Measurements from ENCODE around the gene CEP97.

Gene CEP97

GRCh38 chr3:101779822-101780381 is 55.5 kb downstream of the CEP97 start:
- no peak for DNase-seq (ENCODE audit: low read depth, low spot score)
- H3K9ac ChIP-seq (ENCODE audit: insufficient read length): peak overlapping the region; percentile 37
- H3K9me3 ChIP-seq (ENCODE audit: low read depth, low read length): no peaks in the 10 kb centered on the region
- peaks cover 15% of the 10 kb centered on the region for H3K36me3 ChIP-seq (ENCODE audit: insufficient read depth, low read length)
- peak overlapping the region; percentile 88 for H3K4me3 ChIP-seq
- peak overlapping the region; percentile 60; the same call in 1 of the 2 replicates for H3K27ac ChIP-seq
- TF ChIP-seq POLR2AphosphoS5 (IDR thresholded peaks at IDR 0.05; ENCODE audit: borderline replicate concordance, low read depth, low read length) (no peak), FOXP2 (optimal IDR thresholded peaks at IDR 0.05; ENCODE audit: control extremely low read depth, extremely low read length, insufficient read depth) (no peak), EZH2 (IDR thresholded peaks at IDR 0.05) (no peak)

- TF ChIP-seq EZH2 (IDR thresholded peaks at IDR 0.05): no peak
- TF ChIP-seq POLR2AphosphoS5 (IDR thresholded peaks at IDR 0.05; ENCODE audit: borderline replicate concordance, low read depth, low read length): no peak
- no peak for TF ChIP-seq FOXP2 (optimal IDR thresholded peaks at IDR 0.05; ENCODE audit: control extremely low read depth, extremely low read length, insufficient read depth)
- H3K36me3 ChIP-seq (ENCODE audit: insufficient read depth, low read length): peaks cover 23% of the 10 kb centered on the region
- H3K27ac ChIP-seq: peak overlapping the region; percentile 60; the same call in 1 of the 2 replicates
- no peak for DNase-seq (ENCODE audit: low read depth, low spot score)
- peak overlapping the region; percentile 37 for H3K9ac ChIP-seq (ENCODE audit: insufficient read length)
- H3K4me3 ChIP-seq: peak overlapping the region; percentile 88
- H3K9me3 ChIP-seq (ENCODE audit: low read depth, low read length): no peaks in the 10 kb centered on the region
Measured at GRCh38 chr3:101780661-101781060, 56.2 kb downstream of the CEP97 start.

GRCh38 chr3:101781166-101781565 is 56.8 kb downstream of the CEP97 start:
- TF ChIP-seq FOXP2 (optimal IDR thresholded peaks at IDR 0.05; ENCODE audit: control extremely low read depth, extremely low read length, insufficient read depth): no peak
- TF ChIP-seq EZH2 (IDR thresholded peaks at IDR 0.05): no peak
- no peak for TF ChIP-seq POLR2AphosphoS5 (IDR thresholded peaks at IDR 0.05; ENCODE audit: borderline replicate concordance, low read depth, low read length)

GRCh38 chr3:101784855-101785613 is 60.6 kb downstream of the CEP97 start:
- H3K9ac ChIP-seq (ENCODE audit: insufficient read length): no peak overlapping the region
- no peaks in the 10 kb centered on the region; the same call in 1 of the 2 replicates for H3K9me3 ChIP-seq (ENCODE audit: low read depth, low read length)
- DNase-seq (ENCODE audit: low read depth, low spot score): no peak
- peaks cover 64% of the 10 kb centered on the region for H3K36me3 ChIP-seq (ENCODE audit: insufficient read depth, low read length)
- TF ChIP-seq POLR2AphosphoS5 (IDR thresholded peaks at IDR 0.05; ENCODE audit: borderline replicate concordance, low read depth, low read length) (no peak), EZH2 (IDR thresholded peaks at IDR 0.05) (no peak), FOXP2 (optimal IDR thresholded peaks at IDR 0.05; ENCODE audit: control extremely low read depth, extremely low read length, insufficient read depth) (no peak)
- H3K4me3 ChIP-seq: no peak overlapping the region
- H3K27ac ChIP-seq: no peak overlapping the region

More at GRCh38 chr3:101781166-101781565, 56.8 kb downstream of the CEP97 start:
- Histone ChIP-seq H3K4me3 (peak overlapping the region; percentile 88), H3K9ac (ENCODE audit: insufficient read length) (peak overlapping the region; percentile 5), H3K9me3 (ENCODE audit: low read depth, low read length) (no peaks in the 10 kb centered on the region), H3K36me3 (ENCODE audit: insufficient read depth, low read length) (peaks cover 28% of the 10 kb centered on the region), H3K27ac (peak overlapping the region; percentile 21; the same call in 1 of the 2 replicates)
- no peak for DNase-seq (ENCODE audit: low read depth, low spot score)

GRCh38 chr3:101791778-101792177 is 67.4 kb downstream of the CEP97 start:
- no peak overlapping the region for H3K4me3 ChIP-seq
- DNase-seq (ENCODE audit: low read depth, low spot score): no peak
- no peak overlapping the region for H3K27ac ChIP-seq
- no peak overlapping the region for H3K9ac ChIP-seq (ENCODE audit: insufficient read length)
- H3K36me3 ChIP-seq (ENCODE audit: insufficient read depth, low read length): peaks cover 77% of the 10 kb centered on the region
- peaks cover 3% of the 10 kb centered on the region; the same call in 1 of the 2 replicates for H3K9me3 ChIP-seq (ENCODE audit: low read depth, low read length)
- TF ChIP-seq POLR2AphosphoS5 (IDR thresholded peaks at IDR 0.05; ENCODE audit: borderline replicate concordance, low read depth, low read length) (no peak), EZH2 (IDR thresholded peaks at IDR 0.05) (no peak), FOXP2 (optimal IDR thresholded peaks at IDR 0.05; ENCODE audit: control extremely low read depth, extremely low read length, insufficient read depth) (no peak)

- H3K36me3 ChIP-seq (ENCODE audit: insufficient read depth, low read length): peaks cover 43% of the 10 kb centered on the region
- H3K9ac ChIP-seq (ENCODE audit: insufficient read length): no peak overlapping the region
- TF ChIP-seq POLR2AphosphoS5 (IDR thresholded peaks at IDR 0.05; ENCODE audit: borderline replicate concordance, low read depth, low read length): no peak
- no peak for TF ChIP-seq EZH2 (IDR thresholded peaks at IDR 0.05)
- TF ChIP-seq FOXP2 (optimal IDR thresholded peaks at IDR 0.05; ENCODE audit: control extremely low read depth, extremely low read length, insufficient read depth): no peak
- no peak overlapping the region for H3K27ac ChIP-seq
- DNase-seq (ENCODE audit: low read depth, low spot score): no peak
- no peak overlapping the region for H3K4me3 ChIP-seq
- peaks cover 3% of the 10 kb centered on the region; the same call in 1 of the 2 replicates for H3K9me3 ChIP-seq (ENCODE audit: low read depth, low read length)
Measured at GRCh38 chr3:101796077-101796680, 71.8 kb downstream of the CEP97 start.

- H3K36me3 ChIP-seq (ENCODE audit: insufficient read depth, low read length): peaks cover 26% of the 10 kb centered on the region
- no peak overlapping the region for H3K9ac ChIP-seq (ENCODE audit: insufficient read length)
- H3K27ac ChIP-seq: no peak overlapping the region
- H3K4me3 ChIP-seq: no peak overlapping the region
- TF ChIP-seq FOXP2 (optimal IDR thresholded peaks at IDR 0.05; ENCODE audit: control extremely low read depth, extremely low read length, insufficient read depth) (no peak), EZH2 (IDR thresholded peaks at IDR 0.05) (no peak), POLR2AphosphoS5 (IDR thresholded peaks at IDR 0.05; ENCODE audit: borderline replicate concordance, low read depth, low read length) (no peak)
- DNase-seq (ENCODE audit: low read depth, low spot score): no peak
- H3K9me3 ChIP-seq (ENCODE audit: low read depth, low read length): no peaks in the 10 kb centered on the region
Measured at GRCh38 chr3:101801174-101801573, 76.8 kb downstream of the CEP97 start.

- Histone ChIP-seq H3K36me3 (ENCODE audit: insufficient read depth, low read length) (peaks cover 18% of the 10 kb centered on the region), H3K27ac (no peak overlapping the region)
- DNase-seq (ENCODE audit: low read depth, low spot score): no peak
Measured at GRCh38 chr3:101802179-101802578, 77.8 kb downstream of the CEP97 start.

More at GRCh38 chr3:101802179-101802578, 77.8 kb downstream of the CEP97 start:
- Histone ChIP-seq H3K4me3 (no peak overlapping the region), H3K9ac (ENCODE audit: insufficient read length) (no peak overlapping the region), H3K9me3 (ENCODE audit: low read depth, low read length) (no peaks in the 10 kb centered on the region)
- TF ChIP-seq POLR2AphosphoS5 (IDR thresholded peaks at IDR 0.05; ENCODE audit: borderline replicate concordance, low read depth, low read length) (no peak), FOXP2 (optimal IDR thresholded peaks at IDR 0.05; ENCODE audit: control extremely low read depth, extremely low read length, insufficient read depth) (no peak), EZH2 (IDR thresholded peaks at IDR 0.05) (no peak)

Data from SK-N-MC (cell line).